GM12892 (cell line): ENCODE results near the gene MTFMT.

Source experiments
- POLR2A ChIP-seq: IDR thresholded peaks from 2 replicates; pipeline ENCODE4 v1.6.1; 2011; ENCODE audit warnings: low read depth, low read length, control low read depth
- POLR2AphosphoS5 ChIP-seq: IDR thresholded peaks from 2 replicates; pipeline ENCODE4 v1.6.1; 2011; ENCODE audit warnings: low read depth, low read length, control low read depth
- TAF1 ChIP-seq: IDR thresholded peaks from 2 replicates; pipeline ENCODE4 v1.6.1; 2011; ENCODE audit warnings: low read depth, mild to moderate bottlenecking, control low read depth, low read length, borderline replicate concordance

- no peak for TF ChIP-seq POLR2AphosphoS5
- TF ChIP-seq TAF1, result no peak
- TF ChIP-seq POLR2A, result no peak
These were observed 30.6 kb upstream of the MTFMT start for GRCh38 chr15:65059931-65060596.
